Thoracic aorta (tissue), 2 donors: Measurements from ENCODE around the gene IQGAP1. TPM values are rescaled to one million over a fixed set of nuclear protein-coding genes. Genes with fewer than 3 reads are reported as not detected.

Experiments
- ATAC-seq: fragments of 150-250 bp; one replicate; pipeline ENCODE4 v1.8.0; 2017; ENCODE audit warnings: low read depth; ENCODE audit not compliant: insufficient number of reproducible peaks, low FRiP score
- DNase-seq: peaks from one replicate; pipeline ENCODE4 v3.0.0-alpha.2; 2020; ENCODE audit warnings: low spot score
- H3K27ac ChIP-seq, 2 donors: fragments of 200-600 bp; sonication (generic); 1 replicate in 1 of 2; 2 replicates in 1 of 2; pipeline ENCODE4 v1.5.1; 2016; ENCODE audit warnings: mild to moderate bottlenecking in 2 of 2, moderate library complexity in 2 of 2
- H3K27me3 ChIP-seq: fragments of 200-600 bp; sonication (generic); replicated peaks from 2 replicates; pipeline ENCODE4 v1.6.0; 2016; ENCODE audit warnings: mild to moderate bottlenecking; ENCODE audit not compliant: insufficient read depth
- H3K36me3 ChIP-seq: fragments of 200-600 bp; sonication (generic); one replicate; pipeline ENCODE4 v1.5.1; 2016
- H3K4me1 ChIP-seq, 2 donors: fragments of 200-600 bp; sonication (generic); 1 replicate in 1 of 2; 2 replicates in 1 of 2; pipeline versions ENCODE4 v1.5.1 to v1.6.0; 2016; ENCODE audit warnings: low read depth in 2 of 2, mild to moderate bottlenecking in 1 of 2; ENCODE audit not compliant: control insufficient read depth in 1 of 2
- H3K4me3 ChIP-seq: fragments of 200-600 bp; sonication (generic); 2 replicates; pipeline ENCODE4 v1.5.1; 2016; ENCODE audit warnings: mild to moderate bottlenecking
- H3K9me3 ChIP-seq: fragments of 200-600 bp; sonication (generic); 2 replicates; pipeline ENCODE4 v1.5.1; 2016
- CTCF ChIP-seq: fragments of 200-600 bp; sonication (generic); IDR thresholded peaks from one replicate; pipeline ENCODE4 v1.5.1; 2019; ENCODE audit warnings: antibody characterized with exemption
- total RNA-seq, 2 donors: library from RNA; depleted of rRNA; stranded (reverse); fragments of >200 nt; gene quantifications; one replicate each; pipeline versions ENCODE4 v1.1.0 to v1.2.3, GENCODE V29; 2016

The IQGAP1 gene
- total RNA-seq, 2 donors from 2014 or later, result 280 to 340 TPM

GRCh38 chr15:90420451-90420850 lies 32.4 kb downstream of the IQGAP1 start:
- H3K27me3 ChIP-seq, result no peaks in the 10 kb centered on the region
- H3K27ac ChIP-seq, result peak overlapping the region; percentile 66 to 76
- peak; percentile 33 for ATAC-seq
- H3K4me1 ChIP-seq, result peaks cover 72 to 80% of the 10 kb centered on the region in 2 donors
- H3K4me3 ChIP-seq, result peak overlapping the region; percentile 46
- no peaks in the 10 kb centered on the region for H3K9me3 ChIP-seq
- no peak for DNase-seq
- TF ChIP-seq CTCF, result no peak
- no peaks in the 10 kb centered on the region for H3K36me3 ChIP-seq

DNA sequence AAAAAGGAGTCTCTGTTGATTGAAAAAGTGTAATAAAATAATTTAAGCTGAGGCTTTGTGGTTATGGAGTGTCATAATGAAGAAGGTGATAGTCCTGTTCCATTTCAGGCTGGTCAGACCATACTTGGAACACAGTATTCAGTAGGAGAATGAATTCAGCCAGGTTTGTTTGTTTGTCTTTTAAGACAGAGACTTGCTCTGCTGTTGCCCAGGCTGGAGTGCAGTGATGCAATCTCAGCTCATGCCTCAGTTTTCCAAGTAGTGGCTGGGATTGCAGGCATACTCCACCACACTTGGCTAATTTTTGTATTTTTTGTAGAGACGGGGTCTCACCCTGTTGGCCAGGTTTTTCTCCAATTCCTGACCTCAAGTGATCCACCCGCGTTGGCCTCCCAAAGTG lies 33.5 kb downstream of the IQGAP1 start:
- ATAC-seq (no peak), DNase-seq (no peak)
- Histone ChIP-seq H3K4me3 (no peak overlapping the region), H3K36me3 (no peaks in the 10 kb centered on the region), H3K27me3 (no peaks in the 10 kb centered on the region), H3K9me3 (no peaks in the 10 kb centered on the region), H3K27ac (peak overlapping the region; percentile 66 to 76), H3K4me1 (peaks cover 79 to 85% of the 10 kb centered on the region in 2 donors)
- no peak for TF ChIP-seq CTCF

GRCh38 chr15:90422043-90422442 lies 34.0 kb downstream of the IQGAP1 start:
- Histone ChIP-seq H3K27me3 (no peaks in the 10 kb centered on the region), H3K9me3 (no peaks in the 10 kb centered on the region), H3K27ac (peak overlapping the region in 1 of 2 donors; percentile 76), H3K4me3 (no peak overlapping the region), H3K36me3 (peaks cover 2% of the 10 kb centered on the region), H3K4me1 (peaks cover 79 to 85% of the 10 kb centered on the region in 2 donors)
- no peak for TF ChIP-seq CTCF
- DNase-seq (no peak), ATAC-seq (no peak)

GRCh38 chr15:90422936-90423335 lies 34.9 kb downstream of the IQGAP1 start:
- Histone ChIP-seq H3K9me3 (no peaks in the 10 kb centered on the region), H3K36me3 (peaks cover 2% of the 10 kb centered on the region), H3K27ac (peak overlapping the region in 1 of 2 donors; percentile 53), H3K4me1 (peaks cover 78 to 83% of the 10 kb centered on the region in 2 donors), H3K27me3 (no peaks in the 10 kb centered on the region), H3K4me3 (no peak overlapping the region)
- no peak for TF ChIP-seq CTCF
- ATAC-seq (no peak), DNase-seq (no peak)

- peaks cover 2% of the 10 kb centered on the region for H3K36me3 ChIP-seq
- peaks cover 68 to 73% of the 10 kb centered on the region in 2 donors for H3K4me1 ChIP-seq
- DNase-seq (no peak), ATAC-seq (no peak)
- H3K27me3 ChIP-seq, result no peaks in the 10 kb centered on the region
- no peak for TF ChIP-seq CTCF
- peak overlapping the region in 1 of 2 donors; percentile 53 for H3K27ac ChIP-seq
- peak overlapping the region; percentile 8 for H3K4me3 ChIP-seq
- H3K9me3 ChIP-seq, result no peaks in the 10 kb centered on the region
Observed at GRCh38 chr15:90423801-90424319, 35.8 kb downstream of the IQGAP1 start.
